HG03460 (cell line): Measurements from ENCODE around the gene SLC27A4.

Experiments used
- ATAC-seq: cut with Tn5 transposase; IDR thresholded peaks from one replicate; pipeline ENCODE4 v1.9.1; 2021; ENCODE audit not compliant: unreplicated experiment

The SLC27A4 gene

DNA sequence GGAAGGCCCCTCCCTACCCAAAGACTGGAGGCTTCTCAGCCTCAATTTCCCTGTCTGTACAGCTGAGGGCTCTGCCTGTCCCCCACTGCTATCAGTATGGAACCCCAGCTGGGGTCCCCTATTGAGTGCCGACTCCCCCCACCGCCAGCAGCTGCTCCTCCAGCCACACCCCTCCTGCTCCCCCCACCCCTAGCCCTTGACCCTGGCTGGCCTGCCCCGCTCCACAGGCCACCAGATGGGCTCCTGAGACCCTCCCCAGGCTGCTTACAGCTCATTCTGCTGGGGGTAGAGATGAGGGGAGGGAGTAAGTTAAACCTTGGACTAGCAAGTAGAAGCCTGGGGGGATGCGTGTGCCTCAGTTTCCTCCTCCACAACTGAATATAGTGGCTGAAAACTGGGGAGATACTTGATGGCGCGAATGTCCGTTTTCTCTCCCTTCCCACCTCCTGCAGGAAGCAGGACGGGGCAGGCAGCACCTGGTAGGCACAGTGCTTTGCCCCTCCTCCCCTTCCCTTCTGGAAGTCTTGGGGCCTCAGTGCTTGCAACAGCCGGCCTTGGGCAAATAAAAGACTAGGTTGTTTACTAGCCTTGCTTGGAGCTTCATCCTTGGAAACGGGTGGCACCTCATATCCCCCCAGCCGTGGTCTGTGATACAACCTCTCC lies 50.0 kb downstream of the SLC27A4 start:
- no peak for ATAC-seq

DNA sequence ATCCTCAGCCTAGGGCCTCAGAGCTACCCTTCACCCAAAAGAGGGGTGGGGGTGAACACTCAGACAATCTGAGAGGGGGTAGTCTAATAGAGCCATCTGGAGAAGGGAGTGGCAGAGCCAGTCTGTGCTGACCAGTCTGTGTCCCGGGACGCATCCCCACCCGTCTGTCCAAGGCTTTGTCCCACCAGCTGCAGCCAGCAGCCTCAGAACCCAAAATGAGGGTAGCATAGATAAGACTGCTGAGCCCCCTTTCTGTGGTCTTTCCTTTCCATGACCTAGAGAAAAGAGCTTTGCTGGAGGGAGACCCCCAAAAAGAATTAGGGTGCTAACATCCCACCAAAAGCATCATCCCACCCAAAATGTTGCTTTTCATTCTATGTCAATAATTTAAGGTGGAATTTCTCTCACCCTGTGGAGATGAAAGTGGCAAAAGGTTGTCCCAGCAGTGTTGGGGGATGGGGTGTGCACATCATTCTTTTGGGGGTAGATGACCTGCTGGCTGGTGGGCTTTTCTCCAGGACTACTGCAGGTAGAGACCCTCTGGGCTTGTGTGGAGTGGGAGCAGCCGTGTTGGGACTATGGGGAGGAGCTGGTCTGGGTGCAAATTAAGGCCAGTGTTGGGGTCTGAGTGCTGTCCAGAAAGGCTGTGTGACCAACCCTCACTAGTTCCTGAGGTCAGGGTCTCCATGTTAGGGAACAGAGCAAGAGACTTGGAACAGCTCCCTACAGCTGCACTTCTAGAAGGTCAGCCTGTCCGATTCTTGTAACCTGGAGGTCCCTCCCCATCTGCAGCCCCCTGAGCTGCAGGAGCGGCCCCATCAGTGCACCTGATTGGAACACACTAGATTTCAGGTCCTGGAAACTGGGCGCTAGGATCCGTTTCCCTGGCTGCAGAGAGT lies 50.7 kb downstream of the SLC27A4 start:
- no peak for ATAC-seq

DNA sequence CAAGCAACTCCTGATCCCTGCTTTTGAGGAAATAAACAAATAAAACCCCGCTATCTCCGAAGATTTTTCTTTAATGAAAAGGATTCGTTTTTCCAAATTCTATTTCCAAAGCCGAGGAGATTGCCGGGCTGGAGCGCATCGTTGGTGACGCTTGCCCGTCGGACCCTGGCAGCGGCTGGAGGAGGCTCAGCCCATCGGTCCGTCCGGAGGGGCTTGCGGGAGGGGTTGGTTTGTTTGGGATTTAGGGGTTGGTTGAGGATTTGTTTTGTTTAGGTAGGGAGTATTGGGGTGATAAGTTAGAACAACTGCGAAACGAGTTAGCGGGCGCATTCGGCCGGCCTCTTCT lies 51.6 kb downstream of the SLC27A4 start:
- ATAC-seq: no peak

DNA sequence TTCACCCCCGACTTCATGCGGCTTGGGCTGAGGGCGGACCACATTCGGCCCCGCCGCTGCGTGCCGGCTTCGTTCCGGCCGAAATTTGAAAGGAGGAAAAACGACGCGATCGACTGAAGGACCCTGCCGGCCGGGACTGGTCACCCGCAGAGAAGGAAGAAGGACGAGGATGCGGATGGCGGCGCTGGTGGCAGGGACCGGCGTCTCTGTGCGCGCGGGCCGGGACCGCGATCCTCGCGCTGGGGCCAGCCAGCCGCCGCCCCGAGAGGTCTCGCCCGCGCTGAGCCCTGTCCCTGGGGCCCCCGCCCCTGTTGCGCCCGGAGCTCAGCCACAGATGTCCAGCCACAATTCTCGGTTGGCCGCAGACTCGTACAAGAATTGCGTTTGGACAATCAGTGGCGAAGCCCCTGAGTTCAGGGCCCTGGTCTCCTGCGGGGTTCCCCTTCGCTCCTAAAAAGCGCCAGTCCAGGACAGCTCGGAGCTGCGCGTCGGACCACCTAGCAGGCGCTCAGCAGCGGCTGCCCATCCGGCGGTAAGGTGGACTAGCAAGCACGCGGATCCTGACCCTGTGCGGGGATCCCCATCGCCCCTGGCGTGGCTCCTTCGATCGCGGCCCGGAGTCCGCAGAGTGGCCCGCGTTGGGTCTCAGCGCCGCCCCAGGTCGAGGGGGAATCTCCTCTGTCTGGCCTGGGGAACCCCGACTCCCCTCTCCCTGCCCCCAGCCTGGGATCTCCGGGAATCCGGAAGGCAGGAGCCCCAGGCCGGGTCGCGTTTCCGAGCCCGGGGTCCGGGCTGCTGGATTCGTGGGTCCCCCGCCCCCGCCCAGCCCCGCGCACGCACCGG lies 52.2 kb downstream of the SLC27A4 start:
- no peak for ATAC-seq

DNA sequence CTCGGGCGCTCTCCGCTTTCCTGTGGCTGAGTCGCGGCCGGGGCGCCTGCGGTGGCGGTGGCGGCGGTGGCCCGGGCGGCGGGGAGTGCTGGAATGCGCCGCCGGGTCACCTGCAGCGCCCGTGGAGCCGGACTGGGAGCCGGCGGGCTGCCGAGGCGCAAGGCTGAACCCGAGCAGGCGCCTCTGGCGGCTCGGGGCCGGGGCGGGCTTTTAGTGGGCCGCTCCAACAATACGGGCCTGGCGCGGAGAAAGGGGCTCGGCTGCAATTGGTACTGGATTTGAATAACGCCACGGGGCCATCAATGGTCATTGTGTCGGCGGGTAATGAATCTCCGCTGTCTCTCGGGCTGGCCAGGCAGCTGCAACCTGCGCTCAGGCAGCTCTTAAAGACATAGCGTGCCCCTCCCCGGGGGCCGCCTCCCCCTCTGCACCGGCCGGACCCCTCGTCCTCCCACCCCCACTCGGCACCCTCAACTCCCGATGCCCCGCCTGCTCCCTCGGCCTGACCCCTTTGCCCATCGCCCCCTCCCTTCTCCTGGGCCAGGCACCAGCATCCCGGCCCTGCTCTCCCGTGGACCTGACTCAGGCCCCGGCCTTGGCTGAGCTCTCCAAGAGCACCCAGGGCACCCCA lies 52.9 kb downstream of the SLC27A4 start:
- ATAC-seq: no peak

DNA sequence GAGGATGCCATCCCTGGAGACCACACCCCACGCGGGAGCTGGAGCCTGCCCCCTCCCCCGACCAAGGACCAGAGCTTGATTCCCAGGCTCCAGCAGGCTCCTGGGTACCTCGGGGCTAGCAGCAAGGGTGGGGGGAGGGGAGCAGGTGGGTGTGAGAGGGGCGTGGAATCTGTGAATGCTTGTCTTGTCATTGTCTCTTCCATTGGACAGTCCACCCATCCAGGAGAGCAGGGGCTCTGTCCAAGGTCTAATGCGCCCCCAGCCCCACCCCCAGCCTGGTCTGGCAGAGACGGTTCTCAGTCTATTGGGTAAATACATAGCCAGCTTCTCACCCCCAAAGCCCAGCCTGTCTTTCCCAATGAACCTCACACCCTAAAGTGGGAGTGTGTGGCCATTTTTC lies 53.6 kb downstream of the SLC27A4 start:
- ATAC-seq: no peak

DNA sequence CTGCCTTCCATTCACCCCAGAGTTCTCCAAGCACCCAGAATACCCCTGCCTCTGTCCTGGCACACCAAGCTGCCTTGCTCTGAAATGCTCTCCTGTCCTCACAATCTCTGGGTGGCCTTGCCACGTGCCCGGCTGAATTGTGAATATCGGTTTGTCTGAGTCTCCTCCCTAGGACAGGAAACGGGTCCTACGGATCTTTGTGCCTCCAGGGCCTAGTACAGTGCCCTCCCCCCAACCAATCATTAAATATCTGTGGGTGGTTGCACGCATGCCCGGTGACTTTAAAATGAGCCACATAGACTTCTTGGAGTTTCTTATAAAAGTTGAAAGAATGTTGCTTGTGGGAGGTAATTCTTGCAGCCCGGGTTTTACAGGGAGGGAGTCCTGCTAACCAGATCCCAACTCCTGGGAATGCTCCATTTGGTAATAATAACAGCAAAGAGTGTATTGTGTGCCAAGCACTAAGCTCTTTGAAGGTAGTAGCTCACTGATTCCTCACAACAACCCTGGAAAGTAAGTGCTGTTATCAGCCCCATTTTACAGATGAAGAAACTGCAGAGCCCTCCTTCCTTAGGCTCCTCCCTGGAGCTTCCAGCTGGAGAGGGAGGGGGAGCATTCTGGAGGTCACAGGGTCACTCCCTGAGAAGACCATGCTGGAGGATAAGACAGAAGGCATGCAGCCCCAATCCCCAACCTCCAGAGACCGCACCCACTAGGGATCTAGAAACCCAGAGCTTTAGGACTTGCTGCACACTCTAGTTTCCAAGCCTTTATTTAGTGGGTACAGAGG lies 54.2 kb downstream of the SLC27A4 start:
- no peak for ATAC-seq

DNA sequence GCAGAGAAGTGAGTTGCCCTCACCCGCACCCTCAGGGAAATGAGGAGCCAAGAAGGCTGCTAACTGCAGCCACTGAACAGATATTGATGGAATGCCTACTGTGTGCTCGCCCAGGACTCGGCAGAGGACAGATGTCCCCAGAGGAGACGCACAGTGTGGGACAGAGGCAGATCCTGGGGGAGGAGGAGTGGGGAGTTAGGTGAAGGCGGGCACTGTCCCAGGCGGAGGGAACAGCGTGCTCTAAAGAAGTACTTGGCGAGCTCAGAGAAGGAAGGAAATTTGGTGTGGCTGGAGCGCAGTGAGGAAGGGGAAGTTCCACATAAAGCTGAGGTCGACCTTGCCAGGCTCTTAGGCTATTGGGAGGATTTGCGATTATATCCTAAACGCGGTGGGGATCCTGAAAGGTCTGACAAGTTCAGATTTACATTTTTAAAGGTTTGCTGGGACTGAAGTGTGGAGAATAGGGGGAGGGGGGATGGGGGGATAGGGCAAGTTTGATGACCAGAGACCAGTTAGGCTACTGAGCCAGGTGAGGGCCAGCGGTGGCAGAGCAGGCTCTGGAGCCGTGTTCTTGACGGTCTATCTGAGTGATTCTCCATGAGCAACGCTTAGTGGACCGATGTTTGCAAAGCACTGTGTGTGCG lies 56.8 kb downstream of the SLC27A4 start:
- ATAC-seq: no peak

DNA sequence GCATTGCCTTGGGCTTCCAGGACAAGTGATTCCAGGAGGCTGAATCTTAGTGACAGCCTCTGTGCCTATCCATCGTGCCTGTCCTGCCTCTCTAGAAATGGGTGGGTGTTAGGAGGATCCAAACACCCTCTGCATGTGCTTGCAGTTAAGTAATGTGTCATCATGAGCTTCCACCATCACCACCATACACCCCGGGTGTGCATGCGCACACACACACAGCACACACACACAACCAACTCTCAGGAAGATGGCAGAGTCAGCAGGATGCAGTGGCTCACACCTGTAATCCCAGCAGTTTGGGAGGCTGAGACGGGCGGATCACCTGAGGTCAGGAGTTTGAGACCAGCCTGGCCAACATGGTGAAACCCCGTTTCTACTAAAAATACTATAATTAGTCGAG lies 57.5 kb downstream of the SLC27A4 start:
- ATAC-seq: no peak

DNA sequence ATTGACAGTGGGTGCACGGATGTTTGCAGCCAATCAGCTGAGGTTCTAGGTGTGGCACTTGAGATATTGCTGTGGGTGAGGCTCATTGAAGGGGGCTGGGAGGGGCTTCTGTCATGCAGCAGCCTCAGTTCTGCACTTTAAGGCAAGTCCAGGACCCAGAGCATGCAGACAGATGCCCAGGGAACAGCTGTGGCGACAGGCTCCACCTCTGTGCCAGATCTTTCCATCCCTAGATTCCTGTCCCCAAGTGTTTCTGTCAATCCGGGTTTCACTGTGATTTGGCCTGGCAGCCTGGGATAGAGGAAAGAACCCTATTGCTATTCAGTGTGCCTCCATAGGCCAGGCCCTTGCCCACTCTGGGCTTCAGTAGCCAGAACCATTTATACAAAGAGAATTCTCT lies 59.5 kb downstream of the SLC27A4 start:
- no peak for ATAC-seq

DNA sequence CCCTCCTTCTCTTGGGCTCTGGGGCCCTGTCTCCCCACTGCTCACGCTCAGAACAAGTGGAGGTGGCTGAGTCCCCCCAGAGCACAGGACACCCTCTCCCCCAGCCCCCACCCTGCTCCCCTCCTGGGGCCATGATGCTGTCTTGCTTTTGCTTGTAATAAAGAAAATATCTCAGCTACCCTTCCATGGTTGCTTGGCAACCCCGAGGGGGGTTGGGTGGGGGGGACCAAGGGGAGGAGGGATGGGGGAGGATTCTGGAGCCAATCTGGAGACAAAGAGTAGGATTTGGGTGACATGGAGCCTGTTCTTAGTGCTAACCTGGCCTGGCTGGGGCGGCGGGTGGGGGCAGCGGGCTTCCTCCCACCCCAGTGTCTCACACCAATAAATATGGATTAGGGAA lies 64.2 kb downstream of the SLC27A4 start:
- ATAC-seq: no peak

DNA sequence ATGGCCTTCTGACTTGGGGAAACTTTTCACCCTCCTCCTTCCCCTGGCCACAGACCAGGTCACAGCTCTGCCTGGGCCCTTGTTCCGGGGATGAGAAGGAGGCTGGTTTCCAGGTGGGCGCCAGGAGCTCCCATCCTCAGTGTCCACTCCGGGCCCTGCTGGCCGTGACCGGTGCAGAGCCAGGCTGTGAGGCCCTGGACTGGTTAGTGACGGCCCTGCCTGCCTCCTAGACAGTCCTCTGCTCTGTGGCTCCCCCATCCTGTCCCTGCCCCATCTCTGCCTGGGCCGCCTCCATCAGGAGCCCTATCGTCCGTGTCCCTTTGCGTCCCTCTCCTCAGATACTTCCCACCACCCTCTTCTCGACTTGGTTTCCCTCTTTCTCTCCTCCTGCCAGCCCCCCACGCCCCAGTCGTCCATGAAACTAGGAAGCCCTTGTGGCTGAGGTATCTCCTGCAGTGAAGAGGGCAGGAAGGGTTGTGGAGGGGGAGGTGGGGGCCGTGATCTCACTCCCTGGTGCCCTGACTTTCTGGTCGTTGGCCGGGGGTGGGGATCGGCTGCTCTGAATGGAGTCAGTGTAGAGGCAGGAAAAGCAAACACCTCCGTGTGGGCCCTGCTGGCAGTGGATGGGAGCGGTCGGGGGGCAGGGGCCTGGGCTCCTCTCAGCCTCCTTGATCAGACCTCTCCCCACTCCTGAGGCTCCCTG lies 64.9 kb downstream of the SLC27A4 start:
- ATAC-seq: no peak

DNA sequence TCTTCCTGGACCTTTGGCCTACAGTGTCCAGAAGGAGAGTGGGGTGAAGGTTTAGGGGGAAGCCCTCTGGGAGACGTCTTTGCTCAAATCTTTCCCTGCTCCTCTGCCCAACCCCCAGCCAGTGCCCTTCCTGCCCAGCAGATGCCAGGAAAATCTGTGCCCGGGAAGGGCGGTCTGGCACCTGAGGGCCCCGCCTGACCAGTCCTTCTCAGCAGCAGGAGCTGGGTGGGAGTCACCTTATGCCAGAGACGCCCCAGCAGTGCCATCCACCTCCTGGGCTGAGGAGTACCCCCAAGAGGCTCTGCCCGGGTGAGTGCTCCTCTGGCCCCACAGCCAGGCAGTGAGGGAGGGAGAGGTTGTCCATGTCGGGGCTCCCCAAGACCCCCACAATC lies 65.4 kb downstream of the SLC27A4 start:
- no peak for ATAC-seq

DNA sequence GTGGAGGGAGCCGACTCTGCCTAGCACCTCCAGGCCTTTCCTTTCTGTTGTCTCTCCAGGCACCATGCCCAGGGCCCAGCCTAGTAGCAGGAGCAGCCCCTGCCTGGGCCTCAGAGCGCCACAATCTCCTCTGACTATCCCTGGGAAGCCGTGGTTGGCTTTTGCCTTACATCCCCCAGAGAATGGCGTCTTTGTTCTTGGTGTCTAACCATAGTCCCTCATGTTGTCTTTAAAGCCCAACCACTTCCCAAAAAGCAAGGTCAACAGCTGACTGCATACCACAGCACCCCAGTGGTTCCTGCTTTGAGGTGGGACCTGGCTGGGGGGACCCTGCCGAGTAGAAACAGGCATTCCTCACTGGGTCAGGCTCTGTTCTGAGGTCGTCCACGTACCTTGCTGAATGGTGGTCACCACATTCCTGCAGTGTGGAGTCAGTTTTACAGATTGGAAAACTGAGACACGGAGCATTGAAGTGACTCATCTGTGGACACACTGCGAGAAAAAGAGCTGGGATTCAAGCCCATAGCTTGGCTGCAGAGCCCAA lies 66.6 kb downstream of the SLC27A4 start:
- no peak for ATAC-seq

DNA sequence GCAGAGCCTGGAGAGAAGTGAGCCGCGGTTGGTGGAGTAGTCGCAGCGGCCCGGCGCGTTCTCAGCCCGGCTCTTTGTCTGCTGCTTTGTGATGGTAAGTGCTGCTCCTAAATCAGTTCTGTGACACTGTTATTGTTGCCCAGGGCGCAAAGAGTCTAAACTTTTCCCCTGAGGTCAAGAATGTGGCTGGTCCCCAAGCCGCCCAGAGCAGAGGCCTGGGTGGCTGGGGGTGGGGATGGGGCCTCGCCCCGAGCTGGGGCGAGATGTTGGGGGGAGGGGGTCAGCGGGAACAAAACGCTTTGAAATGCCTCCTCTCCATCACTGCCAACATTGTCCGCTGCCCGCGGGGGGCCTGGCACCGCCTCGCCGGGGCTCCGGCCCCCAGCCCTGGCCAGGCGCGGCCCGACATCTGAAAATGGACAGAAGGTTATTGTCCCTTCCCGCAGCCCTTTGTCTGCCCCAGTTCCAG lies 68.7 kb downstream of the SLC27A4 start:
- ATAC-seq: no peak

DNA sequence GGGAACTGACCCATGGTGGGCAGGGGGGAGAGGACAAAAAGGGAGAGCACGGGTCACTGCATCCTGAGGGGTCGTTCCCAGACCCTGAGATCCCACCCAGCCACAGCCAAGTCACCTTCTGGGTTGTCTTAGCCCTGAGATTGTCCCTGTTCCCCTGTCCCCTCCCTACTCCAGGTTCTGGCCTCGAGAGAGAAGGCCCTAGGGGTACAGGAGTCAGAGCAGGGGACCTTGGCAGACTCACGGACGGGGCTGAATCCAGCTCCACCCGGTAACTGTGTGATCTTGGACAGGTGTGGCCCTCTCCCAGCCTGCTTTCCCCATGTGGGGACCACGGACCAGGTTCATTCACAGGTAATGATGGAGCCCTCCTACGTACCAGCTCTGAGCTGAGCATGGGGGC lies 69.1 kb downstream of the SLC27A4 start:
- ATAC-seq: no peak

DNA sequence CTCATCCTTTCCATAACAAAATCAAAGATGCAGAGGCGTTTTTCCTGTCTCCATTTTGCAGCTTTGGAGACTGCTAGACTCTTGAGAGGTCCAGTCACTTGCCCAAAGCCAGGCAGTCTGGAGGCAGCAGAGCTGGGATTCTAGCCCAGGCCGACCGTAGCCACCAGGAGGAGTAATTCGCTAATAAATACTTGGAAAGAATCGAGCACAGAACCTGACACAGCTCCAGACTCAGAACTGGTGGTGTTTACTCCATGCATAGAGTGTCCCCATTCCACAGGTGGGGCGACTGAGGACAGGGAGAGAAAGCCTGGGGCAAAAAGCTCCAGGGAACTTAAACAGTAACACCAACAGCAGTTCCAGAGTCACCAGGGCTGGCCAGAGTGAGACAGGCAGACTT lies 69.7 kb downstream of the SLC27A4 start:
- no peak for ATAC-seq
